Subcutaneous abdominal adipose tissue (tissue), 5 donors: ENCODE measurements around the gene GLE1.
"Not testable (repeated sequence)": the region's sequence is repeated elsewhere in the genome, so short reads cannot be mapped to it uniquely, and the experiment has no call there.

Experiments used
- H3K27ac ChIP-seq: one replicate; pipeline ENCODE4 v1.7.0; 2013; ENCODE audit warnings: low read depth, mild to moderate bottlenecking, inconsistent platforms, low read length, moderate library complexity
- H3K27me3 ChIP-seq, 5 donors: one replicate each; pipeline ENCODE4 v1.7.0; 2013; ENCODE audit warnings: low read length in 5 of 5, inconsistent platforms in 1 of 5; ENCODE audit not compliant: control insufficient read depth in 5 of 5, insufficient read depth in 4 of 5
- H3K36me3 ChIP-seq, 5 donors: one replicate each; pipeline ENCODE4 v1.7.0; 2013; ENCODE audit warnings: low read length in 5 of 5; ENCODE audit not compliant: control insufficient read depth in 5 of 5, insufficient read depth in 5 of 5
- H3K4me1 ChIP-seq, 5 donors: one replicate each; pipeline ENCODE4 v1.7.0; 2013; ENCODE audit warnings: low read length in 5 of 5, mild to moderate bottlenecking in 3 of 5, moderate library complexity in 1 of 5; ENCODE audit not compliant: control insufficient read depth in 5 of 5, insufficient read depth in 5 of 5
- H3K4me3 ChIP-seq, 5 donors: one replicate each; pipeline ENCODE4 v1.7.0; 2013; ENCODE audit warnings: low read length in 5 of 5, low read depth in 1 of 5
- H3K9ac ChIP-seq, 5 donors: one replicate each; pipeline ENCODE4 v1.7.0; 2013; ENCODE audit warnings: low read length in 5 of 5, mild to moderate bottlenecking in 4 of 5, moderate library complexity in 3 of 5
- H3K9me3 ChIP-seq, 5 donors: one replicate each; pipeline ENCODE4 v1.7.0; 2013; ENCODE audit warnings: low read length in 5 of 5; ENCODE audit not compliant: control insufficient read depth in 5 of 5
- donor health status: healthy.
- donor health status: healthy.
- donor health status: healthy.
- donor health status: healthy.
- donor health status: healthy.

The GLE1 gene

DNA sequence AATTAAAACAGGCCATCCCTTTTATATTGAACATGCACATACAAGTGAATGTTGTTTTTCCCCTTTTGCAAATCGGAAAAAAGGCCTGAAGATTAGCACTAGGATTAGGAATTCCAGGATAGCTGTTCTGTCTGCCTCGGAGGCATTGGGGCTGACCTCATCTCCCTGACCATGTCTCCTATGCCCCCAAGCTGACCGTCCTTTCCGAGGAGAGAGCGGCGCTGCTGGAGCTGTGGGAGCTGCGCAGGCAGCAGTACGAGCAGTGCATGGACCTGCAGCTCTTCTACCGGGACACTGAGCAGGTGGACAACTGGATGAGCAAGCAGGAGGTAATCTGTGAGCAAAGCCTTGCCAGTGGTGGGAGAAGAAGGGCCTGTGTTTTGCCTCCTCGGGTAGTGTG lies 76.2 kb downstream of the GLE1 start:
- no peak overlapping the region for H3K9ac ChIP-seq
- no peaks in the 10 kb centered on the region for H3K9me3 ChIP-seq
- no peak overlapping the region for H3K27ac ChIP-seq
- peaks cover 0 to under 1% (median 0%) of the 10 kb centered on the region in 5 donors for H3K4me1 ChIP-seq
- peaks cover 66 to 99% (median 98%) of the 10 kb centered on the region in 5 donors for H3K36me3 ChIP-seq
- H3K27me3 ChIP-seq = no peaks in the 10 kb centered on the region
- H3K4me3 ChIP-seq = no peak overlapping the region

DNA sequence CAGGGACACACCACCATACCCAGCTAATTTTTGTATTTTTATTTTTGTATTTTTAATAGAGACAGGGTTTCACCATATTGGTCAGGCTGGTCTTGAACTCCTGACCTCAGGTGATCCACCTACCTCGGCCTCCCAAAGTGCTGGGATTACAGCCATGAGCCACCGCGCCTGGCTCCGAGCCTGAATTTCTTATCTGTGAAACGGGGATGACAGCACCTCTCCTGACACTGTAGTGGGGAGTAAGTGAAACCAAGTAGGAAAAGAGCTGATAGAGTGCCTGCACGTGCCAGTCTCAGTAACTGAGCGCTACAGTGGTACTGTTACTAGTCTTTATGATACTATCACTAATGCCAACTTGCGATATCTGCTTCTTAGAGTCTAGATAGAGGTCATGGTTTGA lies 80.6 kb downstream of the GLE1 start:
- H3K4me1 ChIP-seq, H3K27me3 ChIP-seq, H3K27ac ChIP-seq, H3K9ac ChIP-seq, H3K9me3 ChIP-seq, H3K4me3 ChIP-seq: not testable (repeated sequence)
- peaks cover 47 to 94% (median 89%) of the 10 kb centered on the region in 5 donors for H3K36me3 ChIP-seq

DNA sequence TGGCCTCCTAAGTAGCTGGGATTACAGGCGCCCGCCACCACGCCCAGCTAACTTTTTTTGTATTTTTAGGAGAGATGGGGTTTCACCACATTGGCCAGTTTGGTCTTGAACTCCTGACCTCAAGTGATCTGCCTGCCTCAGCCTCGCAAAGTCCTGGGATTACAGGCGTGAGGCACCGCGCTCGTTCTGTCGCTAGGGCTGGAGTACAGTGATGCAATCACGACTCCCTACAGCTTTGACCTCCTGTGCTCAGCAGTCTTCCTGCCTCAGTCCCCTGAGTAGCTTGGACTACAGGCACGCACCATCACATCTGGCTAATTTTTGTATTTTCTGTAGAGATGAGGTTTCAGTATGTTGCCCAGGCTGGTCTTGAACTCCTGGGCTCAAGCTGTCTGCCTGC lies 82.4 kb downstream of the GLE1 start:
- H3K36me3 ChIP-seq = peaks cover 41 to 93% (median 87%) of the 10 kb centered on the region in 5 donors
- not testable (repeated sequence) for H3K4me3 ChIP-seq, H3K9ac ChIP-seq, H3K27me3 ChIP-seq, H3K27ac ChIP-seq, H3K9me3 ChIP-seq, H3K4me1 ChIP-seq

DNA sequence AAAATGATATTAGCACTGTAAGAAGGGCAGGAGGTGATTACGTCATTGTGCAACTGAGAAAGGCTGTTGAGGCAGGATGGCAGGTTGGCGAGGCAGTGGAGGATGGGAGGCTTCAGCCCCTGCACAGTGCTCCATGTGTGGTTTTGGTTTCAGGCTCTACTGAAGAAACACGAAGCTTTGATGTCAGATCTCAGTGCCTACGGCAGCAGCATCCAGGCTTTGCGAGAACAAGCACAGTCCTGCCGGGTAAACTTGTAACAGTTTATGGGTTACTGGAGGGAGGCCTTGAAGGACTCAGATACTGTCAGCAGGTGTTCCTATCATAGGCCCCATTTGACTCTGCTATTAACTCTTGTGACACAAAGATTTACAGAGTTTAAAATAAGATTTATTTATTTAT lies 82.9 kb downstream of the GLE1 start:
- no peak overlapping the region for H3K9ac ChIP-seq
- H3K27ac ChIP-seq = no peak overlapping the region
- H3K36me3 ChIP-seq = peaks cover 37 to 93% (median 85%) of the 10 kb centered on the region in 5 donors
- no peak overlapping the region for H3K4me3 ChIP-seq
- no peaks in the 10 kb centered on the region for H3K4me1 ChIP-seq
- no peaks in the 10 kb centered on the region for H3K9me3 ChIP-seq
- H3K27me3 ChIP-seq = no peaks in the 10 kb centered on the region

DNA sequence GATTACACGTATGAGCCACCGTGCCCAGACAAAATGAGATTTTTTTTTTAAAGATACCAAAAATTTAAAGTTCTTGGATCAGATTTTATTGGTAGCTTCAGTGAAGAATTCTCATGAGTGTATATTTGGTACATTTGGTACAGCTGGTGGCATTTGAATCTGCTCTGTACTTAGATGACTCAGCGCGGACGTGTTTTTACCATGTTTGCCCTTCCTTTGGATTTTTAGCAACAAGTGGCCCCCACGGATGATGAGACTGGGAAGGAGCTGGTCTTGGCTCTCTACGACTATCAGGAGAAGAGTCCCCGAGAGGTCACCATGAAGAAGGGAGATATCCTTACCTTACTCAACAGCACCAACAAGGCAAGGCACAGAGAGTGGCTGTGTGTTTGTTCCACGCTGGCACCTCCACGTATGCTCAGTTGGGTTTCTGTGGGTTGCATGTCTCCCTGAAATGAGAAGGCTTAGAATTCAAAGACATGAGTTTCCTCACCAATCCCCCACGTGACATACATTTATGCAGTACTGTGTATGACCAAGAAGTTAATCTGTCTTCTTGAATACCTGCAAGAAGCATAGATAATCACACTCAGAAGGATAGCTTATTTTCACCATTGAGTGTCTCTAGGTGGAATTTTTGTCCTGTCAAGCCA lies 84.2 kb downstream of the GLE1 start:
- Histone ChIP-seq H3K27me3 (no peaks in the 10 kb centered on the region), H3K36me3 (peaks cover 25 to 93% (median 85%) of the 10 kb centered on the region in 5 donors)

More for the DNA sequence above, 84.2 kb downstream of the GLE1 start:
- H3K4me3 ChIP-seq = no peak overlapping the region
- no peak overlapping the region for H3K9ac ChIP-seq
- no peaks in the 10 kb centered on the region for H3K4me1 ChIP-seq
- no peak overlapping the region for H3K27ac ChIP-seq
- no peaks in the 10 kb centered on the region for H3K9me3 ChIP-seq
